KG1 (cell line): ENCODE measurements around the gene CASTOR1.

Experiments
- DNase-seq: peaks from one replicate; lab custom pipeline; 2025; lab: John Stamatoyannopoulos, UW

CASTOR1 gene

DNA sequence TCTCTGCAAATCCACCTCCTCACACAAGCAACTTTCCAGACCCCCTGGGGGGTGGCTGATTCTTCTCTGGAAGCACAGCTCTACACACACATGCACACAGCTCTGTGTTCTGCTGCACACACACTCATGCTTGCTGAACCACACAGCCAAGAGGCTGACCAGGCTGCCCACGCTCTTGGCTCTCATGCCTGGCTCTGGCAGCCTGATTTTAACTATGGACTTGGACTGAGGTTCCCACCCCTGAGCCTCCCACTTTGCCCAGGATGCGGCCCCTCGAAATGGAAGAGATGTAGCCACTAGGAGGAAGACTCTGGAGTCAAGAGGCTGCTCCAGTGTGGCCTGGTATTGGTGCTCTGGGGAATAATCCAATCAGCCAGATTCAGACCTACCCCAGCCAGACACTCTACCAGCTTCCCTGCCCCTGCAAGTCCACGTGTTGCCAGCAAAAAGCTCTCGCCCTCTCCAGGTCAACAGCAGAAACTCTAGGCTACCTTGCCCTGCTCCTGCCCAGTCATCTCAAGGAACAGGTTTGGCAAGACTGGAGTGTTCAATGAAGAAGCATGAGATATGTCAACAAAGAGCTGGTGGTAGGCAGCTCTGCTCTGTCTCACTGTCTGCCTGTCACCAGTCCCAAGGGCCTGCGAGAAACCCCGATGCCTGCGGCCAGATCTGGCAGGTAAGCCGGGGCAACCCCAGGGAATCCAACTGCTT, 8.8 kb upstream of the CASTOR1 start:
- DNase-seq, result no peak

DNA sequence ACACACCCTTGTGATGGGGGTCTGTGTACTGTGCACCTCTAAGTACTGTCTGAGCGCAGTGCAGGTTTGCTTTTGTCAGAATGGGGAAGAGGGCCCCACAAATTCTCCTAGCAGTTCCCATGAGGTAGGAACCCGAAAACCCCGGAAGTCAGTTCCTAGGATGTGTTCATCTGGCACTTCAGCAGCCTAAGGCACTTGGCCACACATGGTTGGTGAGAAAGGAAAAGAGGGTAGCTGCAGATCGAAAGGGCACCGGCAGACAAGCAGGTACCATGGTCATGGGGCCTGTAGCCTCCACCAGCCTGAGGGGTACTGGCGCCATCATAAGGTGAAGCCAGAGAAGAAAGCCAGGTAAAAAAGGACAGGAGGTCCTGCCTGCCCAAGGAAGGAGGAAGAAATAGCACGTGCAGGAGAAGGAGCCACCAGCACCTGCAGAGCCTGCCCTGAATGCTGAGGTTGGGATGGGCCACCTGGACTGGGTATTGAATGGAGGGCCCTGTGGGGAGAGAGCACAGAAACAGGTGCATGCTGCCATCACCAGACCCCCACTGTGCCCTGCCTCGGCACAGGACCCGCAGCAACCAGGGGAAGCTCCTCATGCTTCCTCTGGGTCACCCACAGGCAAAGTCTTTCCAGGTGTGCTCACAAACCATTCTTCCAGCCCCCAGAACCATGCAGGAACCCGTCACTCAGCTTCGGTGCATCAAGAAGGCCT, 8.1 kb upstream of the CASTOR1 start:
- DNase-seq, result no peak

DNA sequence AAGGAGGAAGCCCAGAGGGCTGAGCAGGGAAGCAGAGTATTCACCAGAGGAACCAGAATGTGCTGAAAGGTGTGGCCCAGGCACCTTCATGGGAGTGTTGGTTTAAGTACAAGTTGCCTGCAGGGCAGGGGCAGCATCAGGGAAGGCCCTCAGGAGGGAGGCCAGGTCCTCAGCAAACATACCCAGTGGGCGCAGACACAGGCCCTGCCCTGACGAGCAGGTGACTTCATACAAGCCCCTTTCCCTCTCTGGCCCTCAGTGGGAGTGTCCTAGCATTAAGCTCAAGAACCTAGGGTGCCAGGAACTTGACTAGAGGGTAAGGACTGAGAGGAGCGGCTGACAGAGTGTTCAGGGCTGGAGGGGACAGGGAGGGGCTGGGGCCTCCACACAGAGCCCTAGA, 7.5 kb upstream of the CASTOR1 start:
- no peak for DNase-seq

DNA sequence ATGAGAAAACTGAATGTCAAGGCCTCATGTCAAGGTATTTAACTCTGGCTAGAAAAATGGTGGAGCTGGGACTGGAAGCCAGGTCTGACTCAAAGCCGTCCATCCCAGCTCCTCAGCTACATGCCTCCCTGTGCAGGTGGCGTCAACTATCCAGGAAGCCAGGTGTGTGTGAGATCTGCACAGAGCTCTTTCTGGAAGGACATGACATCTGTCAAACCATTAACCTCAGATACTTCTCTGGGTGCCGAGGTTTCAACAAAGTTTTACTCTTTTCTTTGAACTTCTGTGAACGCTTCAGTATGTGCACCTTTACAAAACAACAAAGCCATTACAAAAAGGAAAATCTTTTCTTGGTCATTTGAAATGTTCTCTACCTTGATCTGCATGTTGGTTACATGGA, 7.0 kb upstream of the CASTOR1 start:
- no peak for DNase-seq

DNA sequence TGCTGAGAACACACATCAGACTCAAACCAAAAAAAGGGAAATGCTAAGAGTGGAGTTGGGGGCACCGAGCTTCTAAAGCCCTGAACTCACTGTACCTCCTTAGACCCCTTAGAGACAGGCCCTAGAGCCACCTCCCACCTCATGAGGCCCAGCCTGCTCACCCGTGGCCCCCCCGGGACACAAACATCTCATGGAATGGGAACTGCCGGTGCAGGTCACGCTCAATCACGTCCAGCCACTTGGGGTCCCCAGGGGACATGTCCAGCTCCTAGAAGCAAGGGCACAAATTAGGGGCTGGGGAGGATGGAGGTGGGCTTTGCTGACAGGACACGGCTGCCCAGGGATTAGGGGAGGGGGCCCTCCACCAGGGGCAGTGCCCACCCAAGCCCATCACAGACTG, 6.3 kb upstream of the CASTOR1 start:
- no peak for DNase-seq

DNA sequence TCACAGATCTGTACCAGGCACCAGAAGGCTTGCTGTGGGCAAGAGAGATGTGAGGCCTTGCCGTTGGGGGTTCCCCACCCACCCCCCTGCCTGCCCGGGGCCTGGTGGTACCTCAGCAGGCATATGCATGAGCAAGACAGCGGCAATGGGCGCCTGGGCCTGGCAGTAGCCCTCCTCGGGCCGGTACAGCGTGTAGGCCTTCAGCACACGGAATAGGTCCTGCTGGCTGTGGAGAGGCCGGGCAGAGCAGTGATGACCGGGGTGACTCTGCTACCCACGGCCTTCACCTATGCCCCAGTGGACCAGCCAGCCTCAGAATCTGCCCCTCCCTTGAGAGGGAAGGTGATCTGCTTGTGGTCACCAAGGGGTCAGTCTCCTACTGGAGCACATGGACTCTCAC, 5.5 kb upstream of the CASTOR1 start:
- no peak for DNase-seq

DNA sequence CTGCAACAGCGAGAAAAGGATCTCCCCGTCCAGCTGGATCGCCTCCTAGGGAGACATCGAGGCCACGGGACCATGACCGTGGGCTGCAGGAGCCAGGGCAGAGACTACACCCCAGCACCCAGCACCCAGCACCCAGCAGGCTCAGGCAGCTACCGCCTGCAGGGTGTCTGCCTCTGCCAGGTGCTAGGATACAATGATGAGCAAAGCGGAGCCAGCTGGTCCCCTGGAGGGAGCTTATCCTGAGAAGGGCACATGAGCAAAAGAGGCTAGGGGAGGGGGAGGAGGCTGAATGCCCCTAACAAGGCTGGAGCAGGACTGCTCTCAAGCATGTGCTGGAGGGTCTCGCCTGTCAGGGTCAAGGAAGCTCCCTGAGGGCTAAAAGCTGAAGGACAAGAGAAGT, 4.8 kb upstream of the CASTOR1 start:
- DNase-seq, result no peak

DNA sequence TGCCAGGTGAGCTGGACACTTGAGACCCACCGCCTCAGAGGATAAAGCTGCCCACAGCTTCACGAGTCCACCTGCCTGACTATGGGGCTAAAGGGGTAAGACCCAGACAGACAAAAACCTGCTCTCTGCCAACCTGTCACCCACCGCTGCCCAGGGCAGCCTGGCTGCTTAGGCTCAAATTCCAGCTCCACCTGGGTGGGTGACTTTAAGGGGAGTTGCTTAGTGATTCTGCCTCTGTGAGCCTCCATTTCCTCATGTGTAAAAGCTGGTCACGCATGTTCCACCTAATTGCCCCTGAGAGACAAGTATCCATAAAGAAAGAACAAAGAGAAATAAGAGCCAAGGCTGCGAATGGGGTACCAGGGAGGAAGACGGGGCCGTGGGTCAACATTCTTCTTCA, 3.7 kb upstream of the CASTOR1 start:
- no peak for DNase-seq

DNA sequence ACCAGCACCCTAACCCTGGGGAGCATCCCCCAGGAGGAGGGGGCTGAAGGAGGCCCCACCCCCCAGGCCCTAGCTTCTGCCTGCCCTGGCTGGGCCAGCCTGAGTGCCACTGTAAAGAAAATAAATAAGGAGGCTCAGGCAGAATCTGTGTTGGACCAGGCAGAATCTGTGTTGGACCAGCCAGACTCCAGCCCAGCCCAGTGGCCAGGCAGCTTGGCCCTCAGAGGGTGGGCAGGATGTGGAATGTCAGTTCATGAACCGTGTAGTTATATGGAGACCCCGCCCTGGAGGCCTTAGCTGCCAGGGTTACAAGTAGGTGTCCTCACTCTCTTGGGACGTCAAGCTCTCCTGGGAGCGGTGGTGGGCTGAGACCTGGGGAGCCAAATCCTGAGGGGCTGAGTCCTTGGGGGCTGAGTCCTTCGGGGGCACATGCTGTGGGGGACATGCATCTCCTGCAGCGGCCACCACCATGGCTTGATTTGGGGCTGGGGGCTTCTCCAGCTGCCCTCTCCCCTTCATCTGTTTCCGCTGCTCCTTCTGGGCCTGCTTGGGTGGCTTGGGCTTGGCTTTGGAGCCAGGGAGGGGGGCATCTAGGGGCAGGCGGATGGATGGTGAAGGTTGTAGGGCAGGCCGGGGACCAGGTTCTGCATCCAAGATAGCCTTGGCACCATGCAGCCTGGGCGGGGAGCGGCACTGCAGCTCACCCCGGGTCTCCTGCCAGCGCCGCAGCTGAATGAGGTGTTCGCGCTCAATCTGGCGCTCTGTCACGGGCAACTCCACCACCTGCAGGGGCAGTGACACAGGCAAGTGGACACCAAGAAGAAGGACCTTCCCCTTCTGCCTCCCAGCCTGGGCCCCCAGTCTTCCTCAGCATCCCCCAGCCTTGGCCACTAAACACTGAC, 3.0 kb upstream of the CASTOR1 start:
- DNase-seq, result no peak

DNA sequence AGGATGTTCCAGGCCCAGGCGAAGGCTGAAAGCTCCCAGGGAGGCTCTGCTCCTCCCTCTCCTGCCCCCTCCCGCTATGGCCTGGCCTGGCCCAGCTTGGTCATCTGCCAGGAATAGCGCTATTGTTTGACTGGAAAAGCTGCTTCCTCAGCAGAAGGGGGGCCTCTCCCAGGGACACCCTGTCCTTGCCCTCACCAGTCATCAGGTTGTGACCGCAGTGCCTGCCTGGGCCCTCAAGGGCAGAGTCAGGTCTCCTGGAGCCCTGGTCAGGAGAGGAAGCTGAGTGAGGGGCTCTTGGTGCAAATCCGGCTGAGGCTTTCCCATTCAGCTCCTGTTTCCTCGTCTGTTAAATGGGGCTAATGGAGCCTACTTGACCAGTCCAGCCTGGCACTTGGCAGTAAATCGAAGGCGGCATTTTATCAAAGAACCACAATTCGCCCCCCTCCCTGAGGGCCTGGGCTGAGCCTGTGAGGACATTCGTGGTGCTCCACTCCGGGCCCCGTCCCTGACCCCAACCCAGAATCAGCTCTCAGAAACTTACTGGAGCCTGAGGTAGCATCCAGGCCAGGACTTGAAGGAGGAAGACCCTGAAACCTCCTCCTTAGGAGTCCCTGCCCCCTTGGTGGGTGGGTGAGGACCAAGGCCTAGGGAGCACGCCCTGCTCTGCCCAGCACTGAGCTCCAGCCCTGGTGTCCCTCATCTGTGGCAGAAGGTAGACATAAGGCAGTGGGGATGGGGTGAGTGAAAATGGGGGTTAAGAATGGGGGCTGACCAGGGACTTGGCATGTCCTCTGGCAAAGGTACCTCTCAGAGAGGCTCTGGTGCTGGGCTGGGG, 2.0 kb upstream of the CASTOR1 start:
- DNase-seq, result no peak

DNA sequence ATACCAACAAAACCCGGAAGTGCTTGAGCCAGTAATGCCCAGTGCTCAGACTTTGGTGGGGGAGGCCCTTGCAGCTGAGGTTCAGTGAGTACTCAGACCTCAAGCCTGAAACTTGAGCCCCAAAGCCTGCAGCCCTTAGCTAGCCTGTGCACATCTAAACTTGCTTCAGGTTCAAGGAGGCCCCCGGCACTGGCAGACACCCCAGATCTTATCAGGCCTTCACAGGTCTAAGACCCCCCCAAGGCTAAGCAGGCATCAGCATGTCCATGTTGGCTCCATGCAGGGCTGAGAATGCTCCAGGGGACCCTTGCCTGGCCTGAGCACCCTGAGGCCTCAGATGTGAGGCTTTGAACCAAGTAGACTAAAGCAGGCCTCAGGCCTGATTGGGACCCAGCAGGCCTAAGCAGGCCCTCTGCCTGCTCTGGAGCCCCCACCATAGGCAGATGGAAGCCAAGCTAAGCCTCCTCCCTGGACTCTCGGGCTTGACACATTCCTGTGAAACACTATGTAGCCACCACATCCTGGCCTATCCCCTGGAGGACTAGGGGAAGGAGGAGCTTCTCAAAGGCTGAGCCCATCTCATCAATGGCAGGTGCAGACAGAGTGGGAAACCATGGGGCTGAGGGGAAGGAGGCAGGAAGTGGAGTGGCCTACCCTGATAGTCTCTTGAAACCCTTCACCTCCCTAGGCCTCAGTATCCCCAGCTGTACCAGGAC, 1.2 kb upstream of the CASTOR1 start:
- DNase-seq, result no peak

DNA sequence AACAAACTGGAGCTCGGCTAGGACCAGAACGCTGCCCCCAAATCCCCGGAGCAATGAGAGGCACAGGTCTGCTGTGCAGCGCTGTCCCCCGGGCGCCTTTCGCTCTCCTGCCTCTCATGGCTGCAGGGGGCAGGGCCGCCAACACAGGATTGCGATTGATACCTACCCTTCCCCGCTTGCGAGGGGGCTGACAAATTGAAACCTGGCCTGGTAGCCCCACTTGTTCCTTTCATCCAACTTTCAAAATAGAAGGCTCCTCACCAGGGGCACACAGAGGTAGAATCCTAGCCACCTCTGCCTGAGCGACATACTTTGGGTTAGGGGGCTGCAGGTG, 642 bp upstream of the CASTOR1 start:
- DNase-seq, result no peak

DNA sequence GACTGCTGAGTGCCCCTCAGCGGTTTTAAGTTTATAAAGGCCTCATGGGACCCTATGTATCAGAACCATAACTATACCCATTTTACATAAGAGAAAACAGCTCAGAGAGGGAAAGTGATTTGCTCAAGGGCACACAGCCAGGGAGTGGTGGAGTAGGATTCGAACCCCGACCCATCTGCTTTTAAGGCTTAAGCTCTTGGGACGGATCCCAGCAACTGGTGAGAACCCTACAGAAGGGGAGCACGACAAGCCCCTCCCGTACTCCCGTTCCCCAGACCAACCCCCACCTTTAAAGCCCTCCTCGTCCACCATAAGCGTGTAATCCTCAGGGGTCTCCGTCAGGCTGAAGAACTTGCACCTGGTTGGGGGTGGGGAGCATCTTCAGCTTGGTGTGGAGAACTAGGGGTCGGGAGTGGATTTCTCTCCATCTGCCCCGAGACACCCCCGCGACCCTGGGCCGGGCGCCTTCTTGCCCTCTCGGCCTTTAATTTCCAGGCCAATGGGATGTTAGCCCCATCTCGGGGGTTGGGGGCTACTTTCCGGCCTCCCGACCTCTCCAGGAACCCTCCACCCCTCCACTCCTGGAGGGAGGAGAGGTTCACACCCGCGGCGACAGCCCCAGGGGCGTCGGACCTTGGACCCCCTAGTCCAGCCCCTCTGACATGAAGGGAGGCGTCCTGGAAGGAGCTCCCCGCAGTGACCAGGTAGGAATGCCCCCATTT, 725 bp downstream of the CASTOR1 start:
- DNase-seq, result no peak

DNA sequence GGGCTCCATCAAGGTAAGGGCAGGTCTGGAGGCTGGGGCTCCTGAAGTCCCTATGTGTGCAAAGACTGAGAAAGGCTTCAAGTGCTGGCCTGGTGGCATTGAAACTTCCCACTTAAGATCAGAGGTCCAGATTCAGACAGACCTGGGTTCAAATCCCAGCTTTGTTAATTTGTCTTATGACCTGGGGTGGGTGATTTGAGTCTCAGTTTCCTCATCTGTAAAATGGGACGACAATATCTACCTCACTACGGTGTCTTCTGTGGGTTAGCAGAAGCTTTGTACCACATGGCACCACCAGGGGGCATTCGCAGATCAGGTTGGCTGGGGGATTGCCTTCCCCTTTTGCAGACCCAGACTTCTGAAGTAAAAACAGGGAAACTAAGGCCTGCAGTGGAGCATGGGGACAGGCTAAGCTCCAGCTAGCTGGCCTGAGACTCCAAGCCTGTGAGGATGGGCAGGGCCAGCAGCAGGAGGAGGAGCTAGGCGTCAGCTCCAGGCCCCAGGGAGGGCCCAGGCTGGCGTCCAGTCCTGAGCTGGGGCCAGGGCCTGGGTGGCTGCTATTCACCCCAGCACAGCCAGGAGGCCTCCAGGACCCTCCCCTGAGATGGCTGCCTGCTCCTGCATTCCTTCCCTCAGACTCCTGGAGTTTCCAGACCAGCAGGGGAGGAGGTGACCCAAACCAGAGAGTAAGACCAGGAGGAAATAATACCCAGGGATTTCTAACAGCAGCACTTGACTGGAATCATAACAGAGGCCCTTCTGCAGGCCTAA, 1.5 kb downstream of the CASTOR1 start:
- peak; percentile 85 for DNase-seq

DNA sequence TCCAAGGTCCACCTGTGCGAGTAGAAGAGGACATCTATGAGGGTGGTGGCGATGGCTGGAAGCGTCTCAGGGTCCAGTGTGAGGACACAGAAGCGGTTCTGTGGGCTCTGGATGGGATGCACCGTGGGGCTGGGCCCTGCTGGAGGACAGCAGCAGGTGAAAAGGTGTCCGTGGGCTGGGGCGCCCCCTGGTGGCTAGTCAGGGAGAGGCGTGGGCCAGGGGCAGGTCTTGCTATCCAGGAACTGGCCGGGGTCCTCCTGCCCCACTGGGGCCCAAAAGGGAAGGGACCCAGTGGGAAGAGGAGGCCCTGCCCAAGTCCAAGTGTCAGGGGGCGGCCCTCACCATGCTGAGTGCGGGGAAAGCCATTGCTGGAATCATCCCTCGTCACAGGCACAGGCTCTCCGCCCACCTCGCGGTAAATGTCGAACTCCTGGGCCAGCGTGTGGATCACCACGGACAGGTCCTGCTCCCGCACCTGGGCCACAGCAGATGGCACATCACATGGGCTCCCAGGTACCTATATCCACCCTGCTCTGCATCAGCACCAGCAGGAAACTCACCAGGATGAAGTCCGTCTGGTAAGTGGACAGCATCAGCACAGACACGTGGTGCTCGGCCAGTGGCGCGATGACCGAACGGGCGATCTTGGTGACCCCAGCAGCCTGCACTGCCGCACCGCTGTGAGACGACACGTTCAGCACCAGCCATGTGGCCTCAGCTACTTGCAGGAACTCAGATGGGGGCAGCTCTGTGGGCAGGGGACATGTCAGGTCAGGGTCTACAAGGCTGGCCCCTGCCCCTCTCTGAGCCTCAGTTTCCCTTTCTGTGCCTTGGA, 2.3 kb downstream of the CASTOR1 start:
- DNase-seq, result peak; percentile 50

DNA sequence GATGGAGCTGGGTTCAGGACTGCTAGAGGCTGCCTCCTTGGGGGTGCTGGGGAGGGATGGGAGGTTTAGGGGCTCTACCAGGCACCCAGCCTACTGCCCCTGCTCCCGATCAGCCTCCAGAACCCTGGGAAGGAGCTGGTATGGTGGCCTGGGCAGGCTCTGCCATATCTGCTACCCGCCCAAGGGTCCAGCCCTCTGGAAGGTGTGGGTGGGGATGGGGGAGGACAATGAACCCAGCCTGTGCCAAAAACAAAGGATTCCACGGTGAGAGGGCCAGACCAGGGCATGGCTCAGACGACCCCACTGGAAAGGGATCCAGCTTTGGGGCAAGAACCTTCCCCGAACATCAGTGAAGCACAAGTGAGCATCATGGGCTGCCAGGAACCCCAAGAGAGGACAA, 3.0 kb downstream of the CASTOR1 start:
- DNase-seq, result no peak

DNA sequence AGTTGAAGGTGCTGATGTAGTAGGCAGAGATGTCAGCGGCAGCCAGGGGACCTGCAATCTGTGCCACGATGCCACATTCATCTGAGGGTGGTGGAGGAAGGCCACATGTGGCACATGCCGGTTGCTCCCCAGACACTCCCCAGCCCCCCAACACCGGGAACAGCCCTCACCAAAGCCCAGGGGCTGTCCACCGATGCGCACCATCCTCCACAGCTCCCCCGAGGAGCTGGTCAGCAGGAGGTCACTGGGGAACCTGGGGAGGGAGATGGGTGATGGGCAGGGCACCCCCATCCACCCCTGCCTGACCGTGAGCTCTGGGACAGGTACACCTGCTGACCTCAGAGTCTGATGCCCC, 3.5 kb downstream of the CASTOR1 start:
- no peak for DNase-seq

DNA sequence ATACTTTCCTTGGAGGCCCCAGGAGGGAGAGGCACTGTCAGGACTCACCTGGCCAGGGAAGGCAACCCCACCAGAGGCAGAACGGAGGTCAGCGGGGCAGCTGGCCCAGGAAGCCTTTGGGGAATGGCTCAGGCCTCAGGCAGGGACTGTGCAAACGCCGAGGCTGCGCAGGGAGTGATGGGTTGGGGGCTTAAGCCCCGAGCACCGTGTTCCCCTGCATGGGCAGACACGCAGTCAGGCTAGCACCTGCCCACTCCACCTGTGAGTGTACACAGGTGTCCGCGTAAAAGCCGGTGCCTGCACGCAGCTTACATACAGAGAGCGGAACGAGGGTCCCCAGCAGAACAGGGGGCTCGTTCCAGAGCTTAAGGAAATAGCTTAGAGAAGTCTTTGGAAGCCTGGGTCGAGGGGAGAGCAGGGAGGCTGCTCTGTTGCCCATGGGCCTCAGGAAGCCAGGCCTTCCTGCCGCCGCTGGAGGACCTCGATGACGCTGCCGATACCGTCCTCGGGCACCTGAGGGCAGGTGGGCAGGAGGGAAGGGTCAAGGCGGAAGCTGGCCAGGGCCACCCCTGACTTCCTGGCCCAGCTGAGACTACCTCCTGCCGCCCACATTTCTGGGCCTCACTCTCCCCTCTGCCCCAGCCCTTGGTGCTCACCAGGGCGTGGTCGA, 4.0 kb downstream of the CASTOR1 start:
- DNase-seq, result no peak

DNA sequence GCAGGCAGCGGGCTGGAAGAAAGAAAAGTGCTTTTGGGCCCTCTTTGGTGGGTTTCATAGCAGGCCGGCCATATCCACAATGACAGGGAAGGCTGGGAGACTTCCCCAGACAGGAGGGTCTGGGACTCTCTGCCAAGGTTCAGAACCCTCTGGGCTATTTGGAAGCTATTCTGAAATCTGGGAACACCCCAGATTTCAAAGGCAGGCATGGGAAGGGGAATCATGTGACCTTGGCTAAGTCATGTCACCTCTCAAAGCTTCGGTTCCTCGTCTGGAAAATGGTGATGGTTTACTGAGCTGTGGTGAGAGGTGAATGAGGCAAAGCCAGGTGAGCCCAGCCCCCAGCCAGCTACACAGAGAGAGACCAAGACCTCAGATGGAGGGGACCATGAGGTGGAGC, 4.6 kb downstream of the CASTOR1 start:
- DNase-seq, result no peak
